ENCODE results near the gene NEU1. TPM values are rescaled to one million over a fixed set of nuclear protein-coding genes. Genes with fewer than 3 reads are reported as not detected.

Gene NEU1
- polyA plus RNA-seq, 1 donor (not counting 4 experiments of a cell fraction or from before 2014, with no cell fraction given): 27.9 TPM

- Histone ChIP-seq H3K27ac (ENCODE audit: control insufficient read depth, insufficient read depth, low read length) (peak overlapping the region; percentile 50), H3K9me3 (ENCODE audit: control insufficient read depth, low read depth, low read length) (no peaks in the 10 kb centered on the region), H3K36me3 (ENCODE audit: control insufficient read depth in 2 of 2, extremely low read depth in 1 of 2, insufficient read depth in 2 of 2, low read length in 2 of 2) (no peaks in the 10 kb centered on the region), H3K4me3 (ENCODE audit: control insufficient read depth in 2 of 3, extremely low read depth in 1 of 3, insufficient read depth in 2 of 3, low read depth in 1 of 3, low read length in 3 of 3) (peak overlapping the region; percentile 74 to 97 (median 89)), H3K79me2 (ENCODE audit: control insufficient read depth, insufficient read depth, low read length) (peaks cover 26% of the 10 kb centered on the region), H4K20me1 (ENCODE audit: control insufficient read depth, extremely low read depth, insufficient read depth, low read length) (peaks cover 4% of the 10 kb centered on the region), H3K4me2 (ENCODE audit: control insufficient read depth, extremely low read depth, insufficient read depth, low read depth, low read length) (peak overlapping the region; percentile 84), H3K9me1 (ENCODE audit: control insufficient read depth, extremely low read depth, insufficient read depth, low read length) (no peaks in the 10 kb centered on the region), H3K9ac (ENCODE audit: control insufficient read depth, extremely low read depth, insufficient read depth, low read length) (peak overlapping the region; percentile 73), H3K4me1 (ENCODE audit: control insufficient read depth, extremely low read depth, insufficient read depth, low read length) (peaks cover 26% of the 10 kb centered on the region), H2AFZ (ENCODE audit: control insufficient read depth, low read length) (no peak overlapping the region), H3K27me3 (ENCODE audit: control insufficient read depth, extremely low read depth, insufficient read depth, low read length) (no peaks in the 10 kb centered on the region)
- FAIRE-seq: no peak
- DNase-seq (ENCODE audit: low read depth, low spot score): no peak
- dilution Hi-C loops (cut with MboI; ENCODE audit: extremely low pct_ligation_motif_present, low sequenced_read_pairs): no loop called here
- TF ChIP-seq, protein P1, sequence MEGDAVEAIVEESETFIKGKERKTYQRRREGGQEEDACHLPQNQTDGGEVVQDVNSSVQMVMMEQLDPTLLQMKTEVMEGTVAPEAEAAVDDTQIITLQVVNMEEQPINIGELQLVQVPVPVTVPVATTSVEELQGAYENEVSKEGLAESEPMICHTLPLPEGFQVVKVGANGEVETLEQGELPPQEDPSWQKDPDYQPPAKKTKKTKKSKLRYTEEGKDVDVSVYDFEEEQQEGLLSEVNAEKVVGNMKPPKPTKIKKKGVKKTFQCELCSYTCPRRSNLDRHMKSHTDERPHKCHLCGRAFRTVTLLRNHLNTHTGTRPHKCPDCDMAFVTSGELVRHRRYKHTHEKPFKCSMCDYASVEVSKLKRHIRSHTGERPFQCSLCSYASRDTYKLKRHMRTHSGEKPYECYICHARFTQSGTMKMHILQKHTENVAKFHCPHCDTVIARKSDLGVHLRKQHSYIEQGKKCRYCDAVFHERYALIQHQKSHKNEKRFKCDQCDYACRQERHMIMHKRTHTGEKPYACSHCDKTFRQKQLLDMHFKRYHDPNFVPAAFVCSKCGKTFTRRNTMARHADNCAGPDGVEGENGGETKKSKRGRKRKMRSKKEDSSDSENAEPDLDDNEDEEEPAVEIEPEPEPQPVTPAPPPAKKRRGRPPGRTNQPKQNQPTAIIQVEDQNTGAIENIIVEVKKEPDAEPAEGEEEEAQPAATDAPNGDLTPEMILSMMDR (optimal IDR thresholded peaks at IDR 0.05 in 1 of 3, IDR thresholded peaks at IDR 0.05 in 1 of 3, conservative IDR thresholded peaks at IDR 0.05 in 1 of 3; ENCODE audit: extremely low read depth in 1 of 3, insufficient read depth in 2 of 3, low read length in 3 of 3): no peak
- TF ChIP-seq EZH2 (IDR thresholded peaks at IDR 0.05; ENCODE audit: low read length): no peak
These were observed 32.9 kb downstream of the NEU1 start for GRCh38 chr6:31829633-31830283.

GRCh38 chr6:31827286-31828079 is 35.1 kb downstream of the NEU1 start, which contains the start of gene HSPA1B:
TSS of gene HSPA1B (plus strand) at chr6:31827738. CDS start at chr6:31827951, 213 bp downstream.
- Histone ChIP-seq H3K9me1 (ENCODE audit: control insufficient read depth, extremely low read depth, insufficient read depth, low read length) (no peaks in the 10 kb centered on the region), H3K4me1 (ENCODE audit: control insufficient read depth, extremely low read depth, insufficient read depth, low read length) (peaks cover 43% of the 10 kb centered on the region), H3K9ac (ENCODE audit: control insufficient read depth, extremely low read depth, insufficient read depth, low read length) (peak within 1 kb of the TSS; percentile 86), H3K4me3 (ENCODE audit: control insufficient read depth in 2 of 3, extremely low read depth in 1 of 3, insufficient read depth in 2 of 3, low read depth in 1 of 3, low read length in 3 of 3) (peak within 1 kb of the TSS; percentile 56 to 86 (median 80)), H3K9me3 (ENCODE audit: control insufficient read depth, low read depth, low read length) (no peaks in the 10 kb centered on the region), H3K4me2 (ENCODE audit: control insufficient read depth, extremely low read depth, insufficient read depth, low read depth, low read length) (peak within 1 kb of the TSS; percentile 95), H2AFZ (ENCODE audit: control insufficient read depth, low read length) (peak within 1 kb of the TSS; percentile 76), H3K36me3 (ENCODE audit: control insufficient read depth in 2 of 2, extremely low read depth in 1 of 2, insufficient read depth in 2 of 2, low read length in 2 of 2) (no peaks in the 10 kb centered on the region), H3K79me2 (ENCODE audit: control insufficient read depth, insufficient read depth, low read length) (peaks cover 26% of the 10 kb centered on the region), H4K20me1 (ENCODE audit: control insufficient read depth, extremely low read depth, insufficient read depth, low read length) (peaks cover 4% of the 10 kb centered on the region), H3K27me3 (ENCODE audit: control insufficient read depth, extremely low read depth, insufficient read depth, low read length) (no peaks in the 10 kb centered on the region), H3K27ac (ENCODE audit: control insufficient read depth, insufficient read depth, low read length) (peak within 1 kb of the TSS; percentile 96)
- TF ChIP-seq EZH2 (IDR thresholded peaks at IDR 0.05; ENCODE audit: low read length): no peak
- TF ChIP-seq, protein P1 (optimal IDR thresholded peaks at IDR 0.05 in 1 of 3, IDR thresholded peaks at IDR 0.05 in 1 of 3, conservative IDR thresholded peaks at IDR 0.05 in 1 of 3; ENCODE audit: extremely low read depth in 1 of 3, insufficient read depth in 2 of 3, low read length in 3 of 3): no peak
- FAIRE-seq (no peak), DNase-seq (ENCODE audit: low read depth, low spot score) (peak; percentile 99)
- dilution Hi-C loops (cut with MboI; ENCODE audit: extremely low pct_ligation_motif_present, low sequenced_read_pairs): no loop called here

All from keratinocyte (primary cell).